ENCODE measurements around the gene APOD.
"Not testable (repeated sequence)": the region's sequence is repeated elsewhere in the genome, so short reads cannot be mapped to it uniquely, and the experiment has no call there.

GRCh38 chr3:195629682-195630081, 45.9 kb upstream of the APOD start:
- not testable (repeated sequence) for TF ChIP-seq CTCF (IDR thresholded peaks at IDR 0.05; ENCODE audit: poor library complexity); EZH2 (IDR thresholded peaks at IDR 0.05; ENCODE audit: borderline replicate concordance); EZH2phosphoT487 (IDR thresholded peaks at IDR 0.05; ENCODE audit: low read depth, severe bottlenecking, unreplicated experiment)

All from hepatocyte (in vitro differentiated cells).